ENCODE data around the gene SMARCD3.

Gene SMARCD3

GRCh38 chr7:151248346-151249033 is at the start of gene SMARCD3:
Gene SMARCD3, minus strand, starts transcription at chr7:151248694. Its CDS starts 132 bp downstream, at chr7:151248562.
- no peak for FAIRE-seq

- no peak for FAIRE-seq
These were observed 47.9 kb upstream of the SMARCD3 start for GRCh38 chr7:151296202-151296992.

- FAIRE-seq: no peak
These were observed 44.4 kb upstream of the SMARCD3 start for GRCh38 chr7:151292850-151293249.

- no peak for FAIRE-seq
These were observed 42.7 kb upstream of the SMARCD3 start for GRCh38 chr7:151291206-151291605.

GRCh38 chr7:151290355-151290760 is 41.9 kb upstream of the SMARCD3 start:
- FAIRE-seq: no peak

GRCh38 chr7:151289891-151290290 is 41.4 kb upstream of the SMARCD3 start:
- FAIRE-seq: no peak

GRCh38 chr7:151286148-151286547 is 37.7 kb upstream of the SMARCD3 start:
- FAIRE-seq: no peak

- no peak for FAIRE-seq
These were observed 34.8 kb upstream of the SMARCD3 start for GRCh38 chr7:151283302-151283701.

- FAIRE-seq: no peak
These were observed 33.6 kb upstream of the SMARCD3 start for GRCh38 chr7:151282111-151282510.

GRCh38 chr7:151281686-151282085 is 33.2 kb upstream of the SMARCD3 start:
- FAIRE-seq: no peak

GRCh38 chr7:151280388-151281019 is 32.0 kb upstream of the SMARCD3 start:
- FAIRE-seq: no peak

GRCh38 chr7:151279868-151280267 is 31.4 kb upstream of the SMARCD3 start:
- FAIRE-seq: no peak

- no peak for FAIRE-seq
These were observed 30.5 kb upstream of the SMARCD3 start for GRCh38 chr7:151278949-151279348.

- no peak for FAIRE-seq
These were observed 29.1 kb upstream of the SMARCD3 start for GRCh38 chr7:151277631-151278030.

- no peak for FAIRE-seq
These were observed 28.4 kb upstream of the SMARCD3 start for GRCh38 chr7:151276666-151277590.

- no peak for FAIRE-seq
These were observed 27.5 kb upstream of the SMARCD3 start for GRCh38 chr7:151275813-151276577.

- no peak for FAIRE-seq
These were observed 26.7 kb upstream of the SMARCD3 start for GRCh38 chr7:151274936-151275812.

- no peak for FAIRE-seq
These were observed 25.9 kb upstream of the SMARCD3 start for GRCh38 chr7:151274396-151274795.

- no peak for FAIRE-seq
These were observed 25.3 kb upstream of the SMARCD3 start for GRCh38 chr7:151273651-151274390.

- no peak for FAIRE-seq
These were observed 24.4 kb upstream of the SMARCD3 start for GRCh38 chr7:151272877-151273276.

All from TTC549 (cell line).